HepG2 (cell line): Measurements from ENCODE around the gene GRIN3B. TPM values are rescaled to one million over a fixed set of nuclear protein-coding genes. Genes with fewer than 3 reads are reported as not detected.
A peak's percentile ranks its signal among the peaks of the same experiment; 100 is the strongest.

Experiments used
- ARID4A ChIP-seq: sonication (generic); formaldehyde crosslinking; IDR thresholded peaks from 2 replicates; pipeline ENCODE4 v1.5.0; 2020; ENCODE audit warnings: mild to moderate bottlenecking, missing genetic modification reagents, borderline replicate concordance
- CBX2 ChIP-seq, 2 experiments: fragments of 200-600 bp in 1 of 2; sonication (generic); formaldehyde crosslinking in 1 of 2; IDR thresholded peaks; 2 replicates each; pipeline versions ENCODE4 v1.7.0 to v1.8.1; 2018 to 2022; ENCODE audit warnings: low read depth in 2 of 2, low read length in 1 of 2, mild to moderate bottlenecking in 1 of 2, missing genetic modification reagents in 1 of 2
- GFI1 ChIP-seq: sonication (generic); formaldehyde crosslinking; IDR thresholded peaks from 2 replicates; pipeline ENCODE4 v1.5.0; 2020; ENCODE audit warnings: missing genetic modification reagents, mild to moderate bottlenecking, borderline replicate concordance
- HMG20B ChIP-seq: conservative IDR thresholded peaks from 2 replicates; pipeline ENCODE4 v1.6.1; 2016; ENCODE audit warnings: missing genetic modification reagents, missing compliant biosample characterization
- HNRNPUL1 ChIP-seq: fragments of 200-400 bp; formaldehyde crosslinking; IDR thresholded peaks from 2 replicates; pipeline ENCODE4 v1.6.1; 2017; ENCODE audit warnings: low read depth, mild to moderate bottlenecking, low read length, moderate library complexity
- JUND ChIP-seq: sonication (generic); formaldehyde crosslinking; IDR thresholded peaks from 2 replicates; pipeline ENCODE4 v1.8.0; 2022; ENCODE audit warnings: mild to moderate bottlenecking, missing genetic modification reagents
- LBX2 ChIP-seq: sonication (generic); formaldehyde crosslinking; IDR thresholded peaks from 2 replicates; pipeline ENCODE4 v1.5.0; 2020; ENCODE audit warnings: missing genetic modification reagents, mild to moderate bottlenecking, borderline replicate concordance
- MBD4 ChIP-seq: IDR thresholded peaks from 2 replicates; pipeline ENCODE4 v1.6.1; 2012; ENCODE audit warnings: low read length, inconsistent platforms, borderline replicate concordance
- RELA ChIP-seq: sonication (generic); formaldehyde crosslinking; IDR thresholded peaks from 2 replicates; pipeline ENCODE4 v1.4.0; 2020; ENCODE audit warnings: missing genetic modification reagents
- ZNF326 ChIP-seq: sonication (generic); formaldehyde crosslinking; IDR thresholded peaks from 2 replicates; pipeline ENCODE4 v1.4.0; 2020; ENCODE audit warnings: missing genetic modification reagents, borderline replicate concordance
- ZNF800 ChIP-seq: sonication (generic); formaldehyde crosslinking; IDR thresholded peaks from 2 replicates; pipeline ENCODE4 v1.4.0; 2020; ENCODE audit warnings: missing genetic modification reagents
- ZSCAN20 ChIP-seq: sonication (generic); formaldehyde crosslinking; IDR thresholded peaks from 2 replicates; pipeline ENCODE4 v1.4.0; 2020; ENCODE audit warnings: missing genetic modification reagents, mild to moderate bottlenecking, borderline replicate concordance
- polyA plus RNA-seq, 8 experiments: library from polyadenylated mRNA; depleted of rRNA in 3 of 8; stranded (reverse) in 7 of 8; unstranded in 1 of 8; fragments of >200 nt; fragmentation: Illumina TruSeq in 4 of 8; extraction: Trizol in 4 of 8; gene quantifications; 2 replicates each; pipeline versions ENCODE4 v1.2.1 to v1.2.3, GENCODE V29; 2011 to 2016; ENCODE audit warnings: low read depth in 4 of 8, missing spikeins in 1 of 8, mixed read lengths in 1 of 8; ENCODE audit not compliant: insufficient read depth in 1 of 8
- total RNA-seq, 5 experiments: library from RNA; depleted of rRNA; stranded (reverse); fragments of >200 nt; fragmentation: Illumina TruSeq; extraction: Trizol; gene quantifications; 2 replicates each; pipeline ENCODE4 v1.2.3, GENCODE V29; 2016; ENCODE audit warnings: low read depth in 1 of 5
- TF ChIP-seq, protein P1 (sequence below): sonication (generic); formaldehyde crosslinking; IDR thresholded peaks from 2 replicates; pipeline ENCODE4 v1.5.0; 2020; ENCODE audit warnings: mild to moderate bottlenecking, missing genetic modification reagents
- TF ChIP-seq, protein P2 (sequence below): sonication (generic); formaldehyde crosslinking; IDR thresholded peaks from 2 replicates; pipeline ENCODE4 v1.4.0; 2020; ENCODE audit warnings: mild to moderate bottlenecking, missing genetic modification reagents

The GRIN3B gene
- total and polyA plus RNA-seq, 2 of the 13 experiments (the other 11 are each of a cell fraction or from before 2014, with no cell fraction given), result 0.07 to 0.20 TPM

DNA sequence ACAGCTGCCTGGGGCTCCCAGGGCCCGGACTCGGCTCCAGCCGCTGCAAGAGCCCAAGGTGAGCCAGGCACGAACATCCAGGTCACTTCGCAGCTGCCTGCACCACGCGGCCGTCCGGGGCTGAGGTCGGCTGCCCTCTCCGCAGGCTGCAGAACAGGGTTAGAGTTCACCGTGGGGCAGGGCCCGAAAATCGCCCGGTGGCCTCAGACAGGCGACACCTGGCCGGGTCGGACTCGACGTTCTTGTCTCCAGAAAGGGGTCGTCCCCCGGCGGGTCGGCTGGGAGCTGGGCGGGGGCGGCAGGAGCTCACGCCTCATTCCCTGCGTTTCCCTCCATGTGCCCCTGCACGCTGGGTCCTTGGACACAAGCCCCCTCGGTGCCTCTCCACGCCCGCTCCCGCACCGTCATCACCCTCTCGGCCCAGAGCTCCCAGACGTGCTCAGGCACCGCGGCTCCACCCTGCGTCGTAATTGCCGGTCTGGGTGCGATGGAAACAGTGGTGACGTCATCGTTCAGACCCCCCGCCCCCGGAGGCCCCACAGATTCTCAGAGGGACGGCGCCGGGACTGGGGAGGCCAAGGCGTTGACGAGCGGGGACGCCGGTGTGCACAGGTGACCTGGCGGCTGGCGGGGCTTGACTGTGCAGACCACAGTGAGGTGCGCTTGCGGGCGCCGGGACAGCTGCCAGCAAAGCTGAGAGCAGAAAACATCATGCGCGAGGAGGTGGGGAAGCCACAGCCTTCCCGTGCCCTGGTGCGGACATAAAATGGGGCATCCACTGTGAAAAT, 4.0 kb upstream of the GRIN3B start (continued):
- 0 out of 2 replicates have a peak, but pooled peaks have one; percentile 24 for TF ChIP-seq ZNF326 (CRISPR knock-in tag)
- no peak for TF ChIP-seq HMG20B
- no peak for TF ChIP-seq LBX2 (CRISPR knock-in tag)
- TF ChIP-seq MBD4, result no peak
- TF ChIP-seq, protein P1, sequence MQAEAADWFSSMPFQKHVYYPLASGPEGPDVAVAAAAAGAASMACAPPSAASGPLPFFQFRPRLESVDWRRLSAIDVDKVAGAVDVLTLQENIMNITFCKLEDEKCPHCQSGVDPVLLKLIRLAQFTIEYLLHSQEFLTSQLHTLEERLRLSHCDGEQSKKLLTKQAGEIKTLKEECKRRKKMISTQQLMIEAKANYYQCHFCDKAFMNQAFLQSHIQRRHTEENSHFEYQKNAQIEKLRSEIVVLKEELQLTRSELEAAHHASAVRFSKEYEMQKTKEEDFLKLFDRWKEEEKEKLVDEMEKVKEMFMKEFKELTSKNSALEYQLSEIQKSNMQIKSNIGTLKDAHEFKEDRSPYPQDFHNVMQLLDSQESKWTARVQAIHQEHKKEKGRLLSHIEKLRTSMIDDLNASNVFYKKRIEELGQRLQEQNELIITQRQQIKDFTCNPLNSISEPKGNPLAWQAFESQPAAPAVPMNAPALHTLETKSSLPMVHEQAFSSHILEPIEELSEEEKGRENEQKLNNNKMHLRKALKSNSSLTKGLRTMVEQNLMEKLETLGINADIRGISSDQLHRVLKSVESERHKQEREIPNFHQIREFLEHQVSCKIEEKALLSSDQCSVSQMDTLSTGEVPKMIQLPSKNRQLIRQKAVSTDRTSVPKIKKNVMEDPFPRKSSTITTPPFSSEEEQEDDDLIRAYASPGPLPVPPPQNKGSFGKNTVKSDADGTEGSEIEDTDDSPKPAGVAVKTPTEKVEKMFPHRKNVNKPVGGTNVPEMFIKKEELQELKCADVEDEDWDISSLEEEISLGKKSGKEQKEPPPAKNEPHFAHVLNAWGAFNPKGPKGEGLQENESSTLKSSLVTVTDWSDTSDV, result no peak
- TF ChIP-seq, protein P2, sequence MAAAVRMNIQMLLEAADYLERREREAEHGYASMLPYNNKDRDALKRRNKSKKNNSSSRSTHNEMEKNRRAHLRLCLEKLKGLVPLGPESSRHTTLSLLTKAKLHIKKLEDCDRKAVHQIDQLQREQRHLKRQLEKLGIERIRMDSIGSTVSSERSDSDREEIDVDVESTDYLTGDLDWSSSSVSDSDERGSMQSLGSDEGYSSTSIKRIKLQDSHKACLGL (CRISPR knock-in tag), result no peak
- TF ChIP-seq ARID4A (CRISPR knock-in tag), result peak; percentile 33; the same call in 1 of the 2 replicates
- no peak for TF ChIP-seq RELA (CRISPR knock-in tag)
- no peak for TF ChIP-seq CBX2 (IDR thresholded peaks at IDR 0.05; ENCODE audit: low read depth, low read length)
- no peak for TF ChIP-seq CBX2 (CRISPR knock-in tag; IDR thresholded peaks at IDR 0.05; ENCODE audit: low read depth)
- 0 out of 2 replicates have a peak, but pooled peaks have one; percentile 52 for TF ChIP-seq JUND (CRISPR knock-in tag)
- TF ChIP-seq HNRNPUL1, result no peak
- no peak for TF ChIP-seq GFI1 (CRISPR knock-in tag)
- TF ChIP-seq ZSCAN20, result no peak
- TF ChIP-seq ZNF800 (CRISPR knock-in tag), result no peak
